Testis (tissue), 3 donors: ENCODE measurements around the gene NRBF2. TPM values are rescaled to one million over a fixed set of nuclear protein-coding genes. Genes with fewer than 3 reads are reported as not detected.
A peak's percentile ranks its signal among the peaks of the same experiment; 100 is the strongest.

ENCODE experiments used
- DNase-seq: peaks from one replicate; pipeline ENCODE4 v3.0.0-alpha.2; 2019
- H3K27ac ChIP-seq, 2 donors: fragments of 200-600 bp; sonication (generic); one replicate each; pipeline ENCODE4 v1.5.1; 2019
- H3K27me3 ChIP-seq: fragments of 200-600 bp; sonication (generic); one replicate; pipeline ENCODE4 v1.5.1; 2019
- H3K36me3 ChIP-seq: fragments of 200-600 bp; sonication (generic); one replicate; pipeline ENCODE4 v1.5.1; 2017; ENCODE audit warnings: low read depth; ENCODE audit errors: missing control alignments
- H3K4me1 ChIP-seq: fragments of 200-600 bp; sonication (generic); one replicate; pipeline ENCODE4 v1.5.1; 2019
- H3K4me3 ChIP-seq, 2 donors: fragments of 200-600 bp; sonication (generic); one replicate each; pipeline ENCODE4 v1.5.1; 2017 to 2019
- H3K9me3 ChIP-seq: fragments of 200-600 bp; sonication (generic); one replicate; pipeline ENCODE4 v1.5.1; 2017
- CTCF ChIP-seq, 3 experiments: fragments of 450-650 bp in 2 of 3; fragments of 200-600 bp in 1 of 3; sonication (generic) in 1 of 3; IDR thresholded peaks; one replicate each; pipeline ENCODE4 v1.5.1; 2016 to 2019; ENCODE audit warnings: antibody characterized with exemption in 3 of 3, mild to moderate bottlenecking in 2 of 3, moderate library complexity in 1 of 3
- POLR2A ChIP-seq: fragments of 450-650 bp; IDR thresholded peaks from one replicate; pipeline ENCODE4 v1.6.1; 2017; ENCODE audit warnings: antibody characterized with exemption, mild to moderate bottlenecking, moderate library complexity
- WGBS, 2 donors: methylation state at CpG; one replicate each; pipeline ENCODE4 v1.1.5; 2018; 5-methylcytosine and 5-hydroxymethylcytosine counted together
- intact Hi-C: fragments of 100-400 bp; cut with DNase I; formaldehyde crosslinking; loops from one replicate; pipeline ENCODE4 v1.15.1; 2023; ENCODE audit warnings: low total_unique reads
- polyA plus RNA-seq: library from polyadenylated mRNA; stranded (reverse); fragments of 350-450 nt; fragmentation: Illumina TruSeq; extraction: RNeasy Lipid Tissue Mini Kit (QIAGEN cat#74804); gene quantifications from one replicate; pipeline ENCODE4 v1.2.3, GENCODE V29; 2014; ENCODE audit warnings: low read depth, low replicate concordance; ENCODE audit not compliant: insufficient read depth
- total RNA-seq, 2 donors: library from RNA; depleted of rRNA; stranded (reverse); fragments of >200 nt; gene quantifications; one replicate each; pipeline ENCODE4 v1.2.3, GENCODE V29; 2016

Gene NRBF2
- total and polyA plus RNA-seq, 3 donors from 2014 or later, result 16.9 to 20.0 (median 18.9) TPM

- Histone ChIP-seq H3K27ac (no peak overlapping the region), H3K36me3 (no peaks in the 10 kb centered on the region), H3K4me3 (no peak overlapping the region), H3K27me3 (no peaks in the 10 kb centered on the region), H3K4me1 (no peaks in the 10 kb centered on the region), H3K9me3 (no peaks in the 10 kb centered on the region)
- intact Hi-C loops, result no loop called here
- TF ChIP-seq POLR2A (no peak), CTCF (IDR thresholded peaks at IDR 0.05) (no peak)
- WGBS, 2 donors, result 88 to 93% methylated on average over 6 of the region's 6 CpGs
- no peak for DNase-seq
These were observed 21.6 kb downstream of the NRBF2 start for GRCh38 chr10:63154546-63155387.

GRCh38 chr10:63155388-63156020, 22.4 kb downstream of the NRBF2 start:
- Histone ChIP-seq H3K36me3 (no peaks in the 10 kb centered on the region), H3K4me3 (no peak overlapping the region), H3K27ac (no peak overlapping the region), H3K9me3 (no peaks in the 10 kb centered on the region), H3K4me1 (no peaks in the 10 kb centered on the region), H3K27me3 (no peaks in the 10 kb centered on the region)
- intact Hi-C loops, result no loop called here
- DNase-seq, result no peak
- no peak for TF ChIP-seq CTCF (IDR thresholded peaks at IDR 0.05)
- no peak for TF ChIP-seq POLR2A
- 90 to 91% methylated on average over 8 of the region's 8 CpGs for WGBS, 2 donors

GRCh38 chr10:63156236-63156635, 23.1 kb downstream of the NRBF2 start:
- no peak for DNase-seq

GRCh38 chr10:63157845-63158624, 24.9 kb downstream of the NRBF2 start:
- TF ChIP-seq POLR2A (no peak), CTCF (IDR thresholded peaks at IDR 0.05) (peak; percentile 75 to 78 (median 77))
- Histone ChIP-seq H3K27ac (no peak overlapping the region), H3K9me3 (no peaks in the 10 kb centered on the region), H3K36me3 (no peaks in the 10 kb centered on the region), H3K4me1 (no peaks in the 10 kb centered on the region), H3K27me3 (no peaks in the 10 kb centered on the region), H3K4me3 (no peak overlapping the region)
- intact Hi-C loops, result no loop called here
- WGBS, 2 donors, result 65 to 76% methylated on average over 3 of the region's 3 CpGs
- no peak for DNase-seq

More at GRCh38 chr10:63156236-63156635, 23.1 kb downstream of the NRBF2 start:
- no peaks in the 10 kb centered on the region for H3K27me3 ChIP-seq
- H3K4me3 ChIP-seq, result no peak overlapping the region
- H3K27ac ChIP-seq, result no peak overlapping the region
- no peaks in the 10 kb centered on the region for H3K4me1 ChIP-seq
- 72 to 74% methylated on average over 2 of the region's 2 CpGs for WGBS, 2 donors
- TF ChIP-seq POLR2A, result no peak
- TF ChIP-seq CTCF (IDR thresholded peaks at IDR 0.05), result no peak
- intact Hi-C loops, result no loop called here
- H3K36me3 ChIP-seq, result no peaks in the 10 kb centered on the region
- no peaks in the 10 kb centered on the region for H3K9me3 ChIP-seq
